Naive thymus-derived CD4-positive, alpha-beta T cell (primary cell): Measurements from ENCODE around the gene MYH13. TPM values are rescaled to one million over a fixed set of nuclear protein-coding genes. Genes with fewer than 3 reads are reported as not detected.

Experiments
- ATAC-seq: fragments of 150-1000 bp; cut with Tn5 transposase; 2 replicates; pipeline ENCODE4 v1.10.0; 2021; ENCODE audit warnings: mild to moderate bottlenecking, moderate library complexity
- CTCF ChIA-PET: fragments of 350-600 bp; sonication (Branson Sonifier 250); formaldehyde crosslinking; loops from one replicate; lab custom pipeline; 2021; ENCODE audit warnings: antibody characterized with exemption; lab: Charles Lee
- POLR2A ChIA-PET: fragments of 350-600 bp; sonication (Branson Sonifier 250); formaldehyde crosslinking; loops from one replicate; lab custom pipeline; 2021; ENCODE audit warnings: antibody characterized with exemption, inconsistent platforms; lab: Charles Lee
- DNase-seq, 9 donors: peaks; one replicate each; pipeline versions ENCODE4 v3.0.0 to v3.0.0-alpha.2; 2020 to 2022; ENCODE audit warnings: mixed read lengths in 1 of 9
- H3K27ac ChIP-seq: one replicate; pipeline ENCODE4 v1.7.0; 2013; ENCODE audit warnings: mild to moderate bottlenecking, low read depth, low read length, moderate library complexity
- H3K27me3 ChIP-seq, 2 donors: one replicate each; pipeline ENCODE4 v1.7.0; 2013; ENCODE audit warnings: low read length in 2 of 2, mild to moderate bottlenecking in 2 of 2, moderate library complexity in 2 of 2; ENCODE audit not compliant: control insufficient read depth in 2 of 2, insufficient read depth in 2 of 2
- H3K36me3 ChIP-seq, 3 experiments: 1 replicate in 2 of 3; 2 replicates in 1 of 3; pipeline ENCODE4 v1.7.0; 2013; ENCODE audit warnings: low read length in 3 of 3, mild to moderate bottlenecking in 3 of 3, moderate library complexity in 1 of 3; ENCODE audit not compliant: insufficient read depth in 3 of 3, control insufficient read depth in 2 of 3
- H3K4me1 ChIP-seq, 2 donors: one replicate each; pipeline ENCODE4 v1.7.0; 2013; ENCODE audit warnings: low read length in 2 of 2, mild to moderate bottlenecking in 2 of 2, moderate library complexity in 1 of 2; ENCODE audit not compliant: control insufficient read depth in 2 of 2, insufficient read depth in 2 of 2
- H3K4me3 ChIP-seq: 2 replicates; pipeline ENCODE4 v1.7.0; 2013; ENCODE audit warnings: mild to moderate bottlenecking, low read length
- H3K9me3 ChIP-seq, 3 experiments: 1 replicate in 2 of 3; 2 replicates in 1 of 3; pipeline ENCODE4 v1.7.0; 2013; ENCODE audit warnings: low read length in 3 of 3; ENCODE audit not compliant: control insufficient read depth in 2 of 3
- H3K27ac Mint-ChIP-seq, 9 donors: one replicate each; pipeline ENCODE4 v1.8.0; 2020 to 2022; ENCODE audit warnings: mixed read lengths in 9 of 9, mild to moderate bottlenecking in 8 of 9, moderate library complexity in 5 of 9, inconsistent platforms in 2 of 9
- H3K27me3 Mint-ChIP-seq, 5 donors: one replicate each; pipeline ENCODE4 v1.8.0; 2021 to 2022; ENCODE audit warnings: mixed read lengths in 5 of 5, mild to moderate bottlenecking in 1 of 5
- H3K36me3 Mint-ChIP-seq, 5 donors: one replicate each; pipeline ENCODE4 v1.8.0; 2020 to 2022; ENCODE audit warnings: mixed read lengths in 5 of 5, mild to moderate bottlenecking in 3 of 5, inconsistent platforms in 1 of 5
- H3K4me1 Mint-ChIP-seq, 7 donors: one replicate each; pipeline ENCODE4 v1.8.0; 2020 to 2022; ENCODE audit warnings: mixed read lengths in 7 of 7, mild to moderate bottlenecking in 3 of 7, inconsistent platforms in 1 of 7
- H3K4me3 Mint-ChIP-seq, 10 donors: one replicate each; pipeline ENCODE4 v1.8.0; 2020 to 2022; ENCODE audit warnings: mild to moderate bottlenecking in 10 of 10, mixed read lengths in 10 of 10, moderate library complexity in 6 of 10, inconsistent platforms in 2 of 10
- H3K9me3 Mint-ChIP-seq, 11 donors: one replicate each; pipeline ENCODE4 v1.8.0; 2020 to 2022; ENCODE audit warnings: mixed read lengths in 11 of 11, mild to moderate bottlenecking in 4 of 11, inconsistent platforms in 1 of 11, moderate library complexity in 1 of 11
- intact Hi-C, 2 donors: fragments of 100-400 bp; cut with micrococcal nuclease; formaldehyde crosslinking; loops; one replicate each; pipeline ENCODE4 v1.15.1; 2023
- polyA plus RNA-seq, 2 donors: library from polyadenylated mRNA; unstranded; fragments of 300-500 nt; fragmentation: Illumina TruSeq; gene quantifications; one replicate each; pipeline ENCODE4 v1.2.3, GENCODE V29; 2021
- total RNA-seq, 6 experiments: library from RNA in 5 of 6; stranded (reverse) in 5 of 6; gene quantifications; 1 replicate in 5 of 6; 2 replicates in 1 of 6; pipeline ENCODE4 v1.2.3 and lab custom pipeline; 2021 to 2026

The MYH13 gene
- total and polyA plus RNA-seq, 7 experiments from 2014 or later, result not detected

- POLR2A ChIA-PET, result no interaction called here
- Histone ChIP-seq H3K4me3 (no peak overlapping the region), H3K27me3 (no peaks in the 10 kb centered on the region), H3K36me3 (no peaks in the 10 kb centered on the region), H3K9me3 (no peaks in the 10 kb centered on the region), H3K4me1 (no peaks in the 10 kb centered on the region), H3K27ac (no peak overlapping the region)
- Mint-ChIP-seq H3K36me3 (no peaks in the 10 kb centered on the region), H3K9me3 (peaks cover 0 to 6% (median 0%) of the 10 kb centered on the region in 11 donors), H3K27me3 (peaks cover 0 to 16% (median 4%) of the 10 kb centered on the region in 5 donors), H3K27ac (no peak overlapping the region), H3K4me1 (no peaks in the 10 kb centered on the region), H3K4me3 (no peak overlapping the region)
- ATAC-seq (no peak), DNase-seq (no peak)
- CTCF ChIA-PET, result no interaction called here
- intact Hi-C loops, result no loop called here
Observed at GRCh38 chr17:10311131-10311530, 61.7 kb downstream of the MYH13 start.

GRCh38 chr17:10309003-10309974, 63.5 kb downstream of the MYH13 start:
- Mint-ChIP-seq H3K36me3 (no peaks in the 10 kb centered on the region), H3K9me3 (peaks cover 0 to 5% (median 0%) of the 10 kb centered on the region in 11 donors), H3K4me3 (no peak overlapping the region), H3K4me1 (no peaks in the 10 kb centered on the region), H3K27ac (no peak overlapping the region), H3K27me3 (peaks cover 0 to 16% (median 0%) of the 10 kb centered on the region in 5 donors)
- Histone ChIP-seq H3K36me3 (no peaks in the 10 kb centered on the region), H3K9me3 (no peaks in the 10 kb centered on the region), H3K4me3 (no peak overlapping the region), H3K27ac (no peak overlapping the region), H3K27me3 (no peaks in the 10 kb centered on the region), H3K4me1 (no peaks in the 10 kb centered on the region)
- no peak for ATAC-seq
- intact Hi-C loops, result no loop called here
- CTCF ChIA-PET, result no interaction called here
- DNase-seq, result no peak
- POLR2A ChIA-PET, result no interaction called here

- Mint-ChIP-seq H3K27ac (no peak overlapping the region), H3K27me3 (peaks cover 0 to 16% (median 0%) of the 10 kb centered on the region in 5 donors), H3K4me1 (no peaks in the 10 kb centered on the region), H3K4me3 (no peak overlapping the region), H3K36me3 (no peaks in the 10 kb centered on the region), H3K9me3 (peaks cover 0 to 17% (median 1%) of the 10 kb centered on the region in 11 donors)
- Histone ChIP-seq H3K9me3 (no peaks in the 10 kb centered on the region), H3K4me3 (no peak overlapping the region), H3K27me3 (no peaks in the 10 kb centered on the region), H3K4me1 (no peaks in the 10 kb centered on the region), H3K36me3 (no peaks in the 10 kb centered on the region), H3K27ac (no peak overlapping the region)
- CTCF ChIA-PET, result no interaction called here
- POLR2A ChIA-PET, result no interaction called here
- ATAC-seq (no peak), DNase-seq (no peak)
- intact Hi-C loops, result no loop called here
Observed at GRCh38 chr17:10306585-10306984, 66.2 kb downstream of the MYH13 start.

GRCh38 chr17:10305398-10305797, 67.4 kb downstream of the MYH13 start:
- peaks cover 0 to 5% (median 0%) of the 10 kb centered on the region in 5 donors for H3K27me3 Mint-ChIP-seq
- CTCF ChIA-PET, result no interaction called here
- intact Hi-C loops, result no loop called here
- DNase-seq (no peak), ATAC-seq (no peak)
- H3K9me3 ChIP-seq, result no peaks in the 10 kb centered on the region
- H3K27ac Mint-ChIP-seq, result no peak overlapping the region
- POLR2A ChIA-PET, result no interaction called here
- H3K36me3 Mint-ChIP-seq, result no peaks in the 10 kb centered on the region
- no peaks in the 10 kb centered on the region for H3K4me1 ChIP-seq
- H3K4me1 Mint-ChIP-seq, result no peaks in the 10 kb centered on the region
- no peaks in the 10 kb centered on the region for H3K36me3 ChIP-seq
- no peak overlapping the region for H3K27ac ChIP-seq
- H3K27me3 ChIP-seq, result no peaks in the 10 kb centered on the region
- no peak overlapping the region for H3K4me3 ChIP-seq
- H3K9me3 Mint-ChIP-seq, result peaks cover 0 to 12% (median 1%) of the 10 kb centered on the region in 11 donors
- H3K4me3 Mint-ChIP-seq, result no peak overlapping the region

- no peaks in the 10 kb centered on the region for H3K9me3 ChIP-seq
- H3K27me3 Mint-ChIP-seq, result peaks cover 0 to 5% (median 0%) of the 10 kb centered on the region in 5 donors
- CTCF ChIA-PET, result no interaction called here
- H3K36me3 ChIP-seq, result no peaks in the 10 kb centered on the region
- no peak for DNase-seq
- no peaks in the 10 kb centered on the region for H3K4me1 Mint-ChIP-seq
- intact Hi-C loops, result no loop called here
- no peak for ATAC-seq
- H3K9me3 Mint-ChIP-seq, result peaks cover 0 to 12% (median 1%) of the 10 kb centered on the region in 11 donors
- H3K4me3 ChIP-seq, result no peak overlapping the region
- no peaks in the 10 kb centered on the region for H3K4me1 ChIP-seq
- H3K4me3 Mint-ChIP-seq, result no peak overlapping the region
- POLR2A ChIA-PET, result no interaction called here
- H3K27ac Mint-ChIP-seq, result no peak overlapping the region
- H3K36me3 Mint-ChIP-seq, result no peaks in the 10 kb centered on the region
- no peaks in the 10 kb centered on the region for H3K27me3 ChIP-seq
- H3K27ac ChIP-seq, result no peak overlapping the region
Observed at GRCh38 chr17:10304758-10305300, 68.0 kb downstream of the MYH13 start.

- ChIA-PET POLR2A (no interaction called here), CTCF (no interaction called here)
- Mint-ChIP-seq H3K4me1 (peaks cover 0 to 2% (median 0%) of the 10 kb centered on the region in 7 donors), H3K27me3 (peaks cover 0 to 13% (median 0%) of the 10 kb centered on the region in 5 donors), H3K4me3 (no peak overlapping the region), H3K36me3 (no peaks in the 10 kb centered on the region), H3K27ac (no peak overlapping the region), H3K9me3 (peaks cover 0 to 8% (median 0%) of the 10 kb centered on the region in 11 donors)
- intact Hi-C loops, result no loop called here
- Histone ChIP-seq H3K4me3 (no peak overlapping the region), H3K27ac (no peak overlapping the region), H3K36me3 (no peaks in the 10 kb centered on the region), H3K27me3 (no peaks in the 10 kb centered on the region), H3K4me1 (no peaks in the 10 kb centered on the region), H3K9me3 (no peaks in the 10 kb centered on the region)
- ATAC-seq (no peak), DNase-seq (no peak)
Observed at GRCh38 chr17:10297691-10298090, 75.1 kb downstream of the MYH13 start.
